SH-SY5Y (cell line): ENCODE results near the gene TGFBR3L.

Experiments
- GATA2 ChIP-seq: IDR thresholded peaks from 2 replicates; pipeline ENCODE4 v1.6.1; 2011; ENCODE audit warnings: mild to moderate bottlenecking, low read depth, low read length
- GATA3 ChIP-seq: IDR thresholded peaks from 2 replicates; pipeline ENCODE4 v1.6.1; 2011; ENCODE audit warnings: low read depth, mild to moderate bottlenecking, low read length, moderate library complexity

Gene TGFBR3L

GRCh38 chr19:7916103-7916954 lies 1.7 kb downstream of the TGFBR3L start:
- TF ChIP-seq GATA3 (no peak), GATA2 (no peak)

DNA sequence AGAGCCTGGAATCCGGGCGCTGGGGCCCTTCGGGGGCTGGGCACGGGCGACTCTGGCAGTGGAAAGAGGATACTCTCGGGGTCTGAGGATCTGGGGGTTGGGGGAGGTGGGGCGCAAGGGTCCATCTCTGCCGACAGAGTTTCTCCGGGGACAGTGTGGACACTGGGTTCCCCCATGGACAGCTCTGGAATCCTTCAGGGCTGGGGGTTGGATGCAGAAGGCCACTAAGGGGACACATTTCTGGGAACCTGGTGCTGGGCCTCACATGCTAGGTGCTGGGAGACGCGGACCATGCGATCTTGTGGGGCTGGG lies 2.3 kb downstream of the TGFBR3L start:
- no peak for TF ChIP-seq GATA2
- TF ChIP-seq GATA3: no peak

- TF ChIP-seq GATA3 (no peak), GATA2 (no peak)
These were observed 2.8 kb downstream of the TGFBR3L start for GRCh38 chr19:7917267-7918061.

GRCh38 chr19:7918615-7919421 lies 4.2 kb downstream of the TGFBR3L start:
- TF ChIP-seq GATA2 (no peak), GATA3 (no peak)

GRCh38 chr19:7919610-7920518 lies 5.2 kb downstream of the TGFBR3L start, which contains the start of gene SNAPC2:
TSS of gene SNAPC2 (plus strand) at chr19:7920338. CDS start at chr19:7920367, 29 bp downstream.
- TF ChIP-seq GATA2 (no peak), GATA3 (no peak)

GRCh38 chr19:7920519-7921301 lies 6.1 kb downstream of the TGFBR3L start:
- no peak for TF ChIP-seq GATA3

DNA sequence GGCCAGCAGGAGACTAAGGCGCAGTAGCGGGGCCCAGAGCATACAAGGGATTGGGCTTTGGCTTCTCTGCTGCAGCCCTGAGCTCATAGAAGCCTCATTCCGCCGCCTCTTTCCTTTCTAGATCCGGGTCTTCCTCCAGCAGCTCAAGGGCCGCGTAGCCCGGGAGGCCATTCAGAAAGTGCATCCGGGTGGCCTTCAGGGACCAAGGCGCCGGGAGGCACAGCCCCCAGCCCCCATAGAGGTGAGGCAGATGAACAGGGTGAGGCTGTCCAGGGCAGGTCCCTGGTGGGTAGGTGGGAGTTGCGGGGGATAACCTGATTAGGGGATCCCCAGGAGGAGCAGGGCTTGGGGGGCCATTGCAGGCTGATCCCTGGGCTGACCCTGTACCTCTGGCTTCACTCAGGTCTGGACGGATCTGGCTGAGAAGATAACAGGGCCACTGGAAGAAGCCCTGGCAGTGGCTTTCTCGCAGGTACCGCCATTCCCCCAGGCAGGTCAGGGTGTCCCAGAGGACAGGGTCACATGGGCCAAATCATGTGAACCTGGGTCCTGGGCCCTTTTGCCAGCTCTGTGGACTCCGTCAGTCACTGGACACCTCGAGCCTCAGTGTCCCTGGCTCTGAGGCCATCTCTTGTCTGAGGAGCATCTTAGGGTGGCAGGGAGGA lies 6.8 kb downstream of the TGFBR3L start:
- TF ChIP-seq GATA2 (no peak), GATA3 (no peak)

GRCh38 chr19:7921967-7922835 lies 7.6 kb downstream of the TGFBR3L start:
- TF ChIP-seq GATA3: no peak
- TF ChIP-seq GATA2: no peak

DNA sequence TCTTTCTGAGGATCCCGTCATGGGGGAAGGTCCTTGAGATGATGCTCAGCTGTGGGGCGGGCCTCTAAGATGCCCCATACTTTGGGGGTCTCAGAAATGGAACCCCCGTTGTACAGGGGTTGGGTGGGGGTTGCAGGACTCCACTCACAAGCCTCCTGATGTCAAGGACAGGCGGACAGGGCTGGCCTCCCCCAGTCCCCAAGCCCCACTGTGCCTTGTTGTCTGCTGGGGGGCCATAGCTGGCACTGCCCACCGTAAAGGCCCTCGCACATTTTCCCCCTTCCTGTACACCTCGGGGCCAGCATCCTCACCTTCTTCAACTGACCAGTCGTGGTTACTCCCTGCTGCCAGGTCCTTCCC lies 8.2 kb downstream of the TGFBR3L start:
- TF ChIP-seq GATA3: no peak
- no peak for TF ChIP-seq GATA2

- TF ChIP-seq GATA2 (no peak), GATA3 (no peak)
These were observed 8.9 kb downstream of the TGFBR3L start for GRCh38 chr19:7923295-7924191.

- TF ChIP-seq GATA2 (no peak), GATA3 (no peak)
These were observed 9.6 kb downstream of the TGFBR3L start for GRCh38 chr19:7924241-7924640.
